ENCODE data around the gene ZNF670.

- TF ChIP-seq CTCF (IDR thresholded peaks at IDR 0.05) (no peak), POLR2A (IDR thresholded peaks at IDR 0.05) (no peak)
These were observed 14.3 kb downstream of the ZNF670 start for GRCh38 chr1:247064304-247064703.

All from breast epithelium (tissue), 3 donors.